Adrenal gland (tissue), 5 donors: Measurements from ENCODE around the gene ANO6.

Experiments
- POLR2A ChIP-seq, 2 donors: fragments of 450-650 bp; IDR thresholded peaks; one replicate each; pipeline ENCODE4 v1.6.1; 2017; ENCODE audit warnings: antibody characterized with exemption in 2 of 2, mild to moderate bottlenecking in 2 of 2, moderate library complexity in 1 of 2
- TF ChIP-seq, protein P1 (sequence below), 6 experiments: fragments of 450-650 bp in 4 of 6; fragments of 200-600 bp in 2 of 6; sonication (generic) in 1 of 6; IDR thresholded peaks; 1 replicate in 5 of 6; 2 replicates in 1 of 6; pipeline versions ENCODE4 v1.5.1 to v1.8.0; 2016 to 2021; ENCODE audit warnings: antibody characterized with exemption in 6 of 6, mild to moderate bottlenecking in 2 of 6, moderate library complexity in 1 of 6
- donor health status: DM: no; HTN: no; CAD: no.

GRCh38 chr12:45303945-45304344 lies 88.0 kb downstream of the ANO6 start:
- TF ChIP-seq, protein P1, sequence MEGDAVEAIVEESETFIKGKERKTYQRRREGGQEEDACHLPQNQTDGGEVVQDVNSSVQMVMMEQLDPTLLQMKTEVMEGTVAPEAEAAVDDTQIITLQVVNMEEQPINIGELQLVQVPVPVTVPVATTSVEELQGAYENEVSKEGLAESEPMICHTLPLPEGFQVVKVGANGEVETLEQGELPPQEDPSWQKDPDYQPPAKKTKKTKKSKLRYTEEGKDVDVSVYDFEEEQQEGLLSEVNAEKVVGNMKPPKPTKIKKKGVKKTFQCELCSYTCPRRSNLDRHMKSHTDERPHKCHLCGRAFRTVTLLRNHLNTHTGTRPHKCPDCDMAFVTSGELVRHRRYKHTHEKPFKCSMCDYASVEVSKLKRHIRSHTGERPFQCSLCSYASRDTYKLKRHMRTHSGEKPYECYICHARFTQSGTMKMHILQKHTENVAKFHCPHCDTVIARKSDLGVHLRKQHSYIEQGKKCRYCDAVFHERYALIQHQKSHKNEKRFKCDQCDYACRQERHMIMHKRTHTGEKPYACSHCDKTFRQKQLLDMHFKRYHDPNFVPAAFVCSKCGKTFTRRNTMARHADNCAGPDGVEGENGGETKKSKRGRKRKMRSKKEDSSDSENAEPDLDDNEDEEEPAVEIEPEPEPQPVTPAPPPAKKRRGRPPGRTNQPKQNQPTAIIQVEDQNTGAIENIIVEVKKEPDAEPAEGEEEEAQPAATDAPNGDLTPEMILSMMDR (IDR thresholded peaks at IDR 0.05) = no peak
- TF ChIP-seq POLR2A (IDR thresholded peaks at IDR 0.05) = no peak
